HepG2 (cell line): ENCODE results near the gene NYNRIN. TPM values are rescaled to one million over a fixed set of nuclear protein-coding genes. Genes with fewer than 3 reads are reported as not detected.
A peak's percentile ranks its signal among the peaks of the same experiment; 100 is the strongest.

Experiments
- CAMTA2 ChIP-seq: sonication (generic); formaldehyde crosslinking; IDR thresholded peaks from 2 replicates; pipeline ENCODE4 v1.4.0; 2020; ENCODE audit warnings: mild to moderate bottlenecking, missing genetic modification reagents, borderline replicate concordance
- EHMT2 ChIP-seq: fragments of 200-600 bp; sonication (generic); IDR thresholded peaks from 2 replicates; pipeline ENCODE4 v1.7.0; 2017; ENCODE audit warnings: antibody characterized with exemption, low read depth, low read length, borderline replicate concordance
- FUBP1 ChIP-seq: sonication (generic); formaldehyde crosslinking; IDR thresholded peaks from 2 replicates; pipeline ENCODE4 v1.5.1; 2020; ENCODE audit warnings: missing genetic modification reagents, mild to moderate bottlenecking, borderline replicate concordance
- GABPB1 ChIP-seq: IDR thresholded peaks from 2 replicates; pipeline ENCODE4 v1.6.1; 2016; ENCODE audit warnings: mild to moderate bottlenecking, missing genetic modification reagents, moderate library complexity, missing compliant biosample characterization
- MAFF ChIP-seq: IDR thresholded peaks from 2 replicates; pipeline ENCODE4 v1.6.1; 2011; ENCODE audit warnings: low read depth, low read length, improper control_type of control experiment
- MED8 ChIP-seq: sonication (generic); formaldehyde crosslinking; IDR thresholded peaks from 2 replicates; pipeline ENCODE4 v1.8.1; 2023; ENCODE audit warnings: mild to moderate bottlenecking, missing genetic modification reagents; ENCODE audit not compliant: insufficient replicate concordance
- NFIB ChIP-seq: sonication (generic); formaldehyde crosslinking; IDR thresholded peaks from 2 replicates; pipeline ENCODE4 v1.9.0; 2021; ENCODE audit warnings: missing genetic modification reagents, mild to moderate bottlenecking, borderline replicate concordance
- PHB2 ChIP-seq: fragments of 450-650 bp; IDR thresholded peaks from 2 replicates; pipeline ENCODE4 v1.6.1; 2018; ENCODE audit not compliant: partially characterized antibody
- POLR2G ChIP-seq: fragments of 200-400 bp; formaldehyde crosslinking; IDR thresholded peaks from 2 replicates; pipeline ENCODE4 v1.6.1; 2018; ENCODE audit warnings: mild to moderate bottlenecking, low read depth, low read length, moderate library complexity
- SALL1 ChIP-seq: sonication (generic); formaldehyde crosslinking; IDR thresholded peaks from 2 replicates; pipeline ENCODE4 v1.8.0; 2022; ENCODE audit warnings: mild to moderate bottlenecking, missing genetic modification reagents
- SRSF1 ChIP-seq: fragments of 200-400 bp; formaldehyde crosslinking; optimal IDR thresholded peaks from 2 replicates; pipeline ENCODE3; 2017; ENCODE audit warnings: mild to moderate bottlenecking, low read depth, low read length, moderate library complexity
- TARDBP ChIP-seq: sonication (generic); formaldehyde crosslinking; IDR thresholded peaks from 2 replicates; pipeline ENCODE4 v1.8.0; 2022; ENCODE audit warnings: mild to moderate bottlenecking, missing genetic modification reagents
- TFDP1 ChIP-seq: IDR thresholded peaks from 2 replicates; pipeline ENCODE4 v1.6.1; 2016; ENCODE audit warnings: missing compliant biosample characterization, missing genetic modification reagents, borderline replicate concordance
- USF2 ChIP-seq, 2 experiments: sonication (generic) in 1 of 2; formaldehyde crosslinking in 1 of 2; IDR thresholded peaks; 2 replicates each; pipeline versions ENCODE4 v1.5.1 to v1.6.1; 2011 to 2020; ENCODE audit warnings: borderline replicate concordance in 1 of 2, low read depth in 1 of 2, low read length in 1 of 2, mild to moderate bottlenecking in 1 of 2, missing genetic modification reagents in 1 of 2, moderate library complexity in 1 of 2
- ZBTB44 ChIP-seq: sonication (generic); formaldehyde crosslinking; IDR thresholded peaks from 2 replicates; pipeline ENCODE4 v1.4.0; 2020; ENCODE audit warnings: missing genetic modification reagents
- ZNF251 ChIP-seq: sonication (generic); formaldehyde crosslinking; IDR thresholded peaks from 2 replicates; pipeline ENCODE4 v1.9.0; 2021; ENCODE audit warnings: mild to moderate bottlenecking, missing genetic modification reagents
- ZNF605 ChIP-seq: sonication (generic); formaldehyde crosslinking; IDR thresholded peaks from 2 replicates; pipeline ENCODE4 v1.8.0; 2022; ENCODE audit warnings: mild to moderate bottlenecking, missing genetic modification reagents
- ZNF749 ChIP-seq: sonication (generic); formaldehyde crosslinking; IDR thresholded peaks from 2 replicates; pipeline ENCODE4 v1.8.0; 2022; ENCODE audit warnings: mild to moderate bottlenecking, missing genetic modification reagents, moderate library complexity, borderline replicate concordance
- ZNF768 ChIP-seq: sonication (generic); formaldehyde crosslinking; IDR thresholded peaks from 2 replicates; pipeline ENCODE4 v1.4.0; 2020; ENCODE audit warnings: missing genetic modification reagents
- ZNF780A ChIP-seq: sonication (generic); formaldehyde crosslinking; IDR thresholded peaks from 2 replicates; pipeline ENCODE4 v1.8.0; 2022; ENCODE audit warnings: mild to moderate bottlenecking, missing genetic modification reagents, moderate library complexity
- ZNF83 ChIP-seq: sonication (generic); formaldehyde crosslinking; IDR thresholded peaks from 2 replicates; pipeline ENCODE4 v1.4.0; 2020; ENCODE audit warnings: missing genetic modification reagents, mild to moderate bottlenecking, borderline replicate concordance
- ZNF883 ChIP-seq: sonication (generic); formaldehyde crosslinking; IDR thresholded peaks from 2 replicates; pipeline ENCODE4 v1.5.1; 2020; ENCODE audit warnings: mild to moderate bottlenecking, missing genetic modification reagents; ENCODE audit errors: not compliant biosample characterization
- polyA plus RNA-seq, 8 experiments: library from polyadenylated mRNA; depleted of rRNA in 3 of 8; stranded (reverse) in 7 of 8; unstranded in 1 of 8; fragments of >200 nt; fragmentation: Illumina TruSeq in 4 of 8; extraction: Trizol in 4 of 8; gene quantifications; 2 replicates each; pipeline versions ENCODE4 v1.2.1 to v1.2.3, GENCODE V29; 2011 to 2016; ENCODE audit warnings: low read depth in 4 of 8, missing spikeins in 1 of 8, mixed read lengths in 1 of 8; ENCODE audit not compliant: insufficient read depth in 1 of 8
- total RNA-seq, 5 experiments: library from RNA; depleted of rRNA; stranded (reverse); fragments of >200 nt; fragmentation: Illumina TruSeq; extraction: Trizol; gene quantifications; 2 replicates each; pipeline ENCODE4 v1.2.3, GENCODE V29; 2016; ENCODE audit warnings: low read depth in 1 of 5

NYNRIN gene
- total and polyA plus RNA-seq, 2 of the 13 experiments (the other 11 are each of a cell fraction or from before 2014, with no cell fraction given): 0.63 to 1.1 TPM

GRCh38 chr14:24439830-24440605 is 41.2 kb downstream of the NYNRIN start (continued):
- TF ChIP-seq ZNF749 (no peak), ZNF605 (CRISPR knock-in tag) (0 out of 2 replicates have a peak, but pooled peaks have one; percentile 28), ZNF780A (CRISPR knock-in tag) (no peak), MAFF (no peak), PHB2 (no peak), MED8 (CRISPR knock-in tag) (no peak), ZNF83 (CRISPR knock-in tag) (0 out of 2 replicates have a peak, but pooled peaks have one; percentile 26), TFDP1 (CRISPR knock-in tag) (0 out of 2 replicates have a peak, but pooled peaks have one; percentile 37), TARDBP (CRISPR knock-in tag) (no peak), ZNF251 (no peak), SALL1 (CRISPR knock-in tag) (no peak), GABPB1 (CRISPR knock-in tag) (peak; percentile 44; the same call in 1 of the 2 replicates), FUBP1 (CRISPR knock-in tag) (no peak), USF2 (IDR thresholded peaks at IDR 0.05; ENCODE audit: low read depth, low read length) (no peak), USF2 (CRISPR knock-in tag; IDR thresholded peaks at IDR 0.05; ENCODE audit: borderline replicate concordance) (no peak), EHMT2 (no peak), SRSF1 (no peak), ZNF883 (CRISPR knock-in tag) (peak; percentile 20), NFIB (peak; percentile 85; the same call in 1 of the 2 replicates), ZNF768 (CRISPR knock-in tag) (peak; percentile 63; the same call in 1 of the 2 replicates), ZBTB44 (no peak), CAMTA2 (CRISPR knock-in tag) (no peak), POLR2G (peak; percentile 56)
